ENCODE measurements around the gene PDXDC1.

DNA sequence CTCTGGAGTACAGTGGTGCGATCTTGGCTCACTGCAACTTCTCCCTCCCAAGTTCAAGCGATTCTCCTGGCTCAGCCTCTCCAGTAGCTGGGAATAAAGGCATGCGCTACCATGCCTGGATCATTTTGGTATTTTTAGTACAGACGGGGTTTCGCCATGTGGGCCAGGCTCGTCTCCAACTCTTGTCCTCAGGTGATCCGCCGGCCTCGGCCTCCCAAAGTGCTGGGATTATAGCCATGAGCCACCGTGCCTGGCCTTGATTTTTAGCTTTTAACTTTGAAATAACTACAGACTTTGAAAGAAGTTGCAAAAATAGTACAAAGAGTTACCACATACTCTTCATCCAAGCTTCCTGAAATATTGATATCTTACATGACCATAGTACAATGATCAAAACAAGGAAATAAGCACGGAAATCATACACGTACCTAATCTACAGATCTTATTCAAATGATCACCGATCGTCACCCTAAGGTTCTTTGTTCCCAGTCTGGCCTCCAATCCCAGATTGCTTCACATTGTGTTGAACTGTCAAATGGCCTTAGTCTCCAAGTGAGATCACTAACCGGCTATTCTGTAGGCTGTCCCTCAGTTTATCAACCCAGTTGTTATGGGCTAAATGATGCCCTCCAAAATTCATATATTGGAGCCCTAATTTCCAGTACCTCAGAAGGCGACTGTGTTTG lies 19.1 kb upstream of the PDXDC1 start:
- TF ChIP-seq ZBED1 (IDR thresholded peaks at IDR 0.05) = no peak
- TF ChIP-seq, protein P1, sequence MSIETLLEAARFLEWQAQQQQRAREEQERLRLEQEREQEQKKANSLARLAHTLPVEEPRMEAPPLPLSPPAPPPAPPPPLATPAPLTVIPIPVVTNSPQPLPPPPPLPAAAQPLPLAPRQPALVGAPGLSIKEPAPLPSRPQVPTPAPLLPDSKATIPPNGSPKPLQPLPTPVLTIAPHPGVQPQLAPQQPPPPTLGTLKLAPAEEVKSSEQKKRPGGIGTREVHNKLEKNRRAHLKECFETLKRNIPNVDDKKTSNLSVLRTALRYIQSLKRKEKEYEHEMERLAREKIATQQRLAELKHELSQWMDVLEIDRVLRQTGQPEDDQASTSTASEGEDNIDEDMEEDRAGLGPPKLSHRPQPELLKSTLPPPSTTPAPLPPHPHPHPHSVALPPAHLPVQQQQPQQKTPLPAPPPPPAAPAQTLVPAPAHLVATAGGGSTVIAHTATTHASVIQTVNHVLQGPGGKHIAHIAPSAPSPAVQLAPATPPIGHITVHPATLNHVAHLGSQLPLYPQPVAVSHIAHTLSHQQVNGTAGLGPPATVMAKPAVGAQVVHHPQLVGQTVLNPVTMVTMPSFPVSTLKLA (conservative IDR thresholded peaks at IDR 0.05) = no peak
- TF ChIP-seq YY1 (IDR thresholded peaks at IDR 0.05; ENCODE audit: borderline replicate concordance in 1 of 3, control insufficient read depth in 1 of 3, extremely low read depth in 1 of 3, insufficient read depth in 3 of 3, insufficient read length in 1 of 3, insufficient replicate concordance in 2 of 3, low read depth in 1 of 3, low read length in 2 of 3) = no peak
- no peak for TF ChIP-seq ZNF75A (CRISPR knock-in tag; IDR thresholded peaks at IDR 0.05)
- TF ChIP-seq HDAC6 (IDR thresholded peaks at IDR 0.05; ENCODE audit: low read depth, low read length) = no peak

All from K562 (cell line).